Activated CD4-positive, alpha-beta memory T cell treated with anti-CD3 and anti-CD28 coated beads for 36 hours (primary cell): ENCODE results near the gene IGF1R. TPM values are rescaled to one million over a fixed set of nuclear protein-coding genes. Genes with fewer than 3 reads are reported as not detected.

ENCODE experiments used
- CTCF ChIA-PET: fragments of 350-600 bp; sonication (Branson Sonifier 250); formaldehyde crosslinking; loops from one replicate; lab custom pipeline; 2021; ENCODE audit warnings: antibody characterized with exemption, inconsistent platforms; lab: Charles Lee
- POLR2A ChIA-PET: fragments of 350-600 bp; sonication (Branson Sonifier 250); formaldehyde crosslinking; loops from one replicate; lab custom pipeline; 2021; ENCODE audit warnings: antibody characterized with exemption; lab: Charles Lee
- DNase-seq: peaks from one replicate; pipeline ENCODE4 v3.0.0-alpha.2; 2020
- H3K27ac Mint-ChIP-seq: one replicate; pipeline ENCODE4 v1.8.0; 2021; ENCODE audit warnings: mixed read lengths
- H3K27me3 Mint-ChIP-seq: one replicate; pipeline ENCODE4 v1.8.0; 2021; ENCODE audit warnings: mixed read lengths
- H3K36me3 Mint-ChIP-seq: one replicate; pipeline ENCODE4 v1.8.0; 2021; ENCODE audit warnings: mixed read lengths
- H3K4me1 Mint-ChIP-seq: one replicate; pipeline ENCODE4 v1.8.0; 2021; ENCODE audit warnings: low read depth, mixed read lengths
- H3K4me3 Mint-ChIP-seq: one replicate; pipeline ENCODE4 v1.8.0; 2021; ENCODE audit warnings: mild to moderate bottlenecking, mixed read lengths
- H3K9me3 Mint-ChIP-seq: one replicate; pipeline ENCODE4 v1.8.0; 2021; ENCODE audit warnings: mixed read lengths
- intact Hi-C: fragments of 100-400 bp; cut with micrococcal nuclease; formaldehyde crosslinking; loops from one replicate; pipeline ENCODE4 v1.15.1; 2023
- total RNA-seq, 2 experiments: library from RNA; stranded (reverse); gene quantifications; one replicate each; pipeline ENCODE4 v1.2.3, GENCODE V29; 2021

Gene IGF1R
- total RNA-seq, 2 experiments from 2014 or later, result 13.2 to 14.8 TPM

GRCh38 chr15:98777426-98777825, 129.1 kb downstream of the IGF1R start:
- DNase-seq, result no peak
- Mint-ChIP-seq H3K27ac (no peak overlapping the region), H3K36me3 (no peaks in the 10 kb centered on the region), H3K4me1 (peaks cover 27% of the 10 kb centered on the region), H3K27me3 (peaks cover 2% of the 10 kb centered on the region), H3K4me3 (no peak overlapping the region), H3K9me3 (no peaks in the 10 kb centered on the region)
- intact Hi-C loops, result loop anchor here (5.0 to 10.0 kb wide), 4 partner anchors 63 to 280 kb away; no protein-coding TSS in a partner anchor
- ChIA-PET POLR2A (no interaction called here), CTCF (interaction anchor here (7.3 kb wide), 1 partner anchor 104 kb away, joined by 83 read pairs; no protein-coding TSS in a partner anchor)

- Mint-ChIP-seq H3K4me3 (no peak overlapping the region), H3K27me3 (peaks cover 2% of the 10 kb centered on the region), H3K36me3 (no peaks in the 10 kb centered on the region), H3K27ac (no peak overlapping the region), H3K9me3 (no peaks in the 10 kb centered on the region), H3K4me1 (peaks cover 24% of the 10 kb centered on the region)
- intact Hi-C loops, result loop anchor here (5.0 to 10.0 kb wide), 4 partner anchors 64 to 279 kb away; no protein-coding TSS in a partner anchor
- CTCF ChIA-PET, result interaction anchor here (0.6 to 7.3 kb wide), 21 partner anchors 8 to 298 kb away, joined by 3 to 83 read pairs (median 5); no protein-coding TSS in a partner anchor
- no peak for DNase-seq
- POLR2A ChIA-PET, result no interaction called here
Measured at GRCh38 chr15:98778263-98778959, 130.1 kb downstream of the IGF1R start.

GRCh38 chr15:98778960-98779359, 130.6 kb downstream of the IGF1R start:
- CTCF ChIA-PET, result interaction anchor here (0.6 to 7.3 kb wide), 26 partner anchors 9 to 297 kb away, joined by 3 to 83 read pairs (median 5); no protein-coding TSS in a partner anchor
- H3K4me1 Mint-ChIP-seq, result peaks cover 23% of the 10 kb centered on the region
- POLR2A ChIA-PET, result no interaction called here
- H3K27ac Mint-ChIP-seq, result no peak overlapping the region
- H3K9me3 Mint-ChIP-seq, result no peaks in the 10 kb centered on the region
- no peak overlapping the region for H3K4me3 Mint-ChIP-seq
- peaks cover 2% of the 10 kb centered on the region for H3K27me3 Mint-ChIP-seq
- intact Hi-C loops, result loop anchor here (1.0 to 10.0 kb wide), 6 partner anchors 64 to 297 kb away; no protein-coding TSS in a partner anchor
- no peaks in the 10 kb centered on the region for H3K36me3 Mint-ChIP-seq
- no peak for DNase-seq

- POLR2A ChIA-PET, result no interaction called here
- no peaks in the 10 kb centered on the region for H3K36me3 Mint-ChIP-seq
- DNase-seq, result peak; percentile 82
- CTCF ChIA-PET, result interaction anchor here (0.6 to 7.3 kb wide), 25 partner anchors 9 to 297 kb away, joined by 3 to 83 read pairs (median 5); no protein-coding TSS in a partner anchor
- H3K4me3 Mint-ChIP-seq, result peak overlapping the region; percentile 21
- intact Hi-C loops, result loop anchor here (1.0 to 10.0 kb wide), 6 partner anchors 65 to 297 kb away; no protein-coding TSS in a partner anchor
- H3K4me1 Mint-ChIP-seq, result peaks cover 20% of the 10 kb centered on the region
- no peaks in the 10 kb centered on the region for H3K9me3 Mint-ChIP-seq
- H3K27me3 Mint-ChIP-seq, result peaks cover 2% of the 10 kb centered on the region
- H3K27ac Mint-ChIP-seq, result no peak overlapping the region
Measured at GRCh38 chr15:98779463-98780071, 131.2 kb downstream of the IGF1R start.

GRCh38 chr15:98781838-98782237, 133.5 kb downstream of the IGF1R start:
- H3K4me1 Mint-ChIP-seq, result peaks cover 23% of the 10 kb centered on the region
- CTCF ChIA-PET, result interaction anchor here (0.6 to 7.3 kb wide), 4 partner anchors 14 to 263 kb away, joined by 3 to 83 read pairs (median 3); no protein-coding TSS in a partner anchor
- no peaks in the 10 kb centered on the region for H3K9me3 Mint-ChIP-seq
- peaks cover 2% of the 10 kb centered on the region for H3K27me3 Mint-ChIP-seq
- H3K4me3 Mint-ChIP-seq, result no peak overlapping the region
- no peaks in the 10 kb centered on the region for H3K36me3 Mint-ChIP-seq
- no peak overlapping the region for H3K27ac Mint-ChIP-seq
- intact Hi-C loops, result no loop called here
- no peak for DNase-seq
- POLR2A ChIA-PET, result no interaction called here

- POLR2A ChIA-PET, result no interaction called here
Measured at GRCh38 chr15:98782801-98783200, 134.5 kb downstream of the IGF1R start.

GRCh38 chr15:98785431-98785806, 137.1 kb downstream of the IGF1R start:
- no peaks in the 10 kb centered on the region for H3K36me3 Mint-ChIP-seq
- intact Hi-C loops, result loop anchor here (5.0 kb wide), 1 partner anchor 133 kb away; no protein-coding TSS in a partner anchor
- H3K9me3 Mint-ChIP-seq, result no peaks in the 10 kb centered on the region
- ChIA-PET POLR2A (no interaction called here), CTCF (interaction anchor here (0.9 kb wide), 1 partner anchor 97 kb away, joined by 3 read pairs; no protein-coding TSS in a partner anchor)
- peaks cover 30% of the 10 kb centered on the region for H3K4me1 Mint-ChIP-seq
- H3K27me3 Mint-ChIP-seq, result peaks cover 2% of the 10 kb centered on the region
- no peak overlapping the region for H3K4me3 Mint-ChIP-seq
- no peak overlapping the region for H3K27ac Mint-ChIP-seq
- no peak for DNase-seq

More at GRCh38 chr15:98782801-98783200, 134.5 kb downstream of the IGF1R start:
- intact Hi-C loops, result no loop called here
- no peaks in the 10 kb centered on the region for H3K9me3 Mint-ChIP-seq
- H3K4me3 Mint-ChIP-seq, result no peak overlapping the region
- DNase-seq, result no peak
- H3K27me3 Mint-ChIP-seq, result peaks cover 2% of the 10 kb centered on the region
- CTCF ChIA-PET, result interaction anchor here (1.0 to 7.3 kb wide), 2 partner anchors 68 to 99 kb away, joined by 3 to 83 read pairs; no protein-coding TSS in a partner anchor
- no peak overlapping the region for H3K27ac Mint-ChIP-seq
- peaks cover 28% of the 10 kb centered on the region for H3K4me1 Mint-ChIP-seq
- H3K36me3 Mint-ChIP-seq, result no peaks in the 10 kb centered on the region

GRCh38 chr15:98785807-98786621, 137.7 kb downstream of the IGF1R start:
- intact Hi-C loops, result loop anchor here (5.0 kb wide), 1 partner anchor 134 kb away; no protein-coding TSS in a partner anchor
- H3K4me3 Mint-ChIP-seq, result no peak overlapping the region
- POLR2A ChIA-PET, result no interaction called here
- peaks cover 36% of the 10 kb centered on the region for H3K4me1 Mint-ChIP-seq
- DNase-seq, result peak; percentile 36
- no peaks in the 10 kb centered on the region for H3K9me3 Mint-ChIP-seq
- H3K36me3 Mint-ChIP-seq, result no peaks in the 10 kb centered on the region
- H3K27me3 Mint-ChIP-seq, result peaks cover 2% of the 10 kb centered on the region
- no peak overlapping the region for H3K27ac Mint-ChIP-seq
- CTCF ChIA-PET, result interaction anchor here (0.9 kb wide), 1 partner anchor 96 kb away, joined by 3 read pairs; no protein-coding TSS in a partner anchor

- no peak overlapping the region for H3K27ac Mint-ChIP-seq
- peaks cover 43% of the 10 kb centered on the region for H3K4me1 Mint-ChIP-seq
- no peak overlapping the region for H3K4me3 Mint-ChIP-seq
- intact Hi-C loops, result loop anchor here (5.0 kb wide), 1 partner anchor 134 kb away; no protein-coding TSS in a partner anchor
- no peaks in the 10 kb centered on the region for H3K36me3 Mint-ChIP-seq
- DNase-seq, result no peak
- peaks cover under 1% of the 10 kb centered on the region for H3K27me3 Mint-ChIP-seq
- ChIA-PET CTCF (no interaction called here), POLR2A (no interaction called here)
- no peaks in the 10 kb centered on the region for H3K9me3 Mint-ChIP-seq
Measured at GRCh38 chr15:98786717-98787116, 138.4 kb downstream of the IGF1R start.

- peaks cover 47% of the 10 kb centered on the region for H3K4me1 Mint-ChIP-seq
- no peak overlapping the region for H3K4me3 Mint-ChIP-seq
- no peaks in the 10 kb centered on the region for H3K9me3 Mint-ChIP-seq
- H3K27me3 Mint-ChIP-seq, result no peaks in the 10 kb centered on the region
- intact Hi-C loops, result loop anchor here (5.0 kb wide), 1 partner anchor 135 kb away; no protein-coding TSS in a partner anchor
- H3K36me3 Mint-ChIP-seq, result no peaks in the 10 kb centered on the region
- DNase-seq, result no peak
- POLR2A ChIA-PET, result no interaction called here
- no peak overlapping the region for H3K27ac Mint-ChIP-seq
- CTCF ChIA-PET, result interaction anchor here (3.5 kb wide), 1 partner anchor 8 kb away, joined by 12 read pairs; no protein-coding TSS in a partner anchor
Measured at GRCh38 chr15:98787194-98787593, 138.9 kb downstream of the IGF1R start.
